ENCODE measurements around the gene TMEFF2. TPM values are rescaled to one million over a fixed set of nuclear protein-coding genes. Genes with fewer than 3 reads are reported as not detected.

Gene TMEFF2
- total RNA-seq, 6 donors from 2014 or later, result 0.69 TPM; not detected in 5

DNA sequence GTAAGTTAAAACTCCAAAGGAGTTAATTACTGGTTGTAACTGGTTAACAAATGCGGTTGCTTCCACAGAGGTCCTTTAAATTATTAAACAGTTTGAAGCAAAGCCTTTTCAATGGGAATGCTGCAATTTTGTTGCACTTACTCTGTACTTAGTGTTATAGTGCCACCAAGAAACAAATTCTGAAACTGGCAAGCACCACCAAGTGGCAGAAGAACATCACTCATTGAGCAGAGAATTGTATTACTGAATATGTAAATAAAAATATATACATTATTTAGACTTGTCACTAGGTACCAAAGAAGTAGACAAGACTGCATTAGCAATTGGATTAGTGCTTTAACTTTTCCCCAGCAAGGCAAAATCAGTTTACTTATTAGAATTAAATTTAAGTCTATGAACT, 2.6 kb upstream of the TMEFF2 start:
- DNase-seq, result no peak
- Histone ChIP-seq H3K9me3 (no peaks in the 10 kb centered on the region), H3K36me3 (no peaks in the 10 kb centered on the region), H3K4me1 (peaks cover 27 to 31% (median 29%) of the 10 kb centered on the region in 4 donors), H3K4me3 (no peak overlapping the region), H3K27me3 (peaks cover 0 to 40% (median 25%) of the 10 kb centered on the region in 4 donors), H3K27ac (no peak overlapping the region)
- 67 to 70% methylated on average over 1 of the region's 1 CpG for WGBS, 2 donors
- TF ChIP-seq, protein P1, sequence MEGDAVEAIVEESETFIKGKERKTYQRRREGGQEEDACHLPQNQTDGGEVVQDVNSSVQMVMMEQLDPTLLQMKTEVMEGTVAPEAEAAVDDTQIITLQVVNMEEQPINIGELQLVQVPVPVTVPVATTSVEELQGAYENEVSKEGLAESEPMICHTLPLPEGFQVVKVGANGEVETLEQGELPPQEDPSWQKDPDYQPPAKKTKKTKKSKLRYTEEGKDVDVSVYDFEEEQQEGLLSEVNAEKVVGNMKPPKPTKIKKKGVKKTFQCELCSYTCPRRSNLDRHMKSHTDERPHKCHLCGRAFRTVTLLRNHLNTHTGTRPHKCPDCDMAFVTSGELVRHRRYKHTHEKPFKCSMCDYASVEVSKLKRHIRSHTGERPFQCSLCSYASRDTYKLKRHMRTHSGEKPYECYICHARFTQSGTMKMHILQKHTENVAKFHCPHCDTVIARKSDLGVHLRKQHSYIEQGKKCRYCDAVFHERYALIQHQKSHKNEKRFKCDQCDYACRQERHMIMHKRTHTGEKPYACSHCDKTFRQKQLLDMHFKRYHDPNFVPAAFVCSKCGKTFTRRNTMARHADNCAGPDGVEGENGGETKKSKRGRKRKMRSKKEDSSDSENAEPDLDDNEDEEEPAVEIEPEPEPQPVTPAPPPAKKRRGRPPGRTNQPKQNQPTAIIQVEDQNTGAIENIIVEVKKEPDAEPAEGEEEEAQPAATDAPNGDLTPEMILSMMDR (IDR thresholded peaks at IDR 0.05), result no peak
- TF ChIP-seq POLR2A (IDR thresholded peaks at IDR 0.05) (no peak), POLR2AphosphoS5 (IDR thresholded peaks at IDR 0.05) (no peak), EP300 (IDR thresholded peaks at IDR 0.05) (no peak)
- no peak for ATAC-seq (ENCODE audit: low FRiP score in 2 of 2)

DNA sequence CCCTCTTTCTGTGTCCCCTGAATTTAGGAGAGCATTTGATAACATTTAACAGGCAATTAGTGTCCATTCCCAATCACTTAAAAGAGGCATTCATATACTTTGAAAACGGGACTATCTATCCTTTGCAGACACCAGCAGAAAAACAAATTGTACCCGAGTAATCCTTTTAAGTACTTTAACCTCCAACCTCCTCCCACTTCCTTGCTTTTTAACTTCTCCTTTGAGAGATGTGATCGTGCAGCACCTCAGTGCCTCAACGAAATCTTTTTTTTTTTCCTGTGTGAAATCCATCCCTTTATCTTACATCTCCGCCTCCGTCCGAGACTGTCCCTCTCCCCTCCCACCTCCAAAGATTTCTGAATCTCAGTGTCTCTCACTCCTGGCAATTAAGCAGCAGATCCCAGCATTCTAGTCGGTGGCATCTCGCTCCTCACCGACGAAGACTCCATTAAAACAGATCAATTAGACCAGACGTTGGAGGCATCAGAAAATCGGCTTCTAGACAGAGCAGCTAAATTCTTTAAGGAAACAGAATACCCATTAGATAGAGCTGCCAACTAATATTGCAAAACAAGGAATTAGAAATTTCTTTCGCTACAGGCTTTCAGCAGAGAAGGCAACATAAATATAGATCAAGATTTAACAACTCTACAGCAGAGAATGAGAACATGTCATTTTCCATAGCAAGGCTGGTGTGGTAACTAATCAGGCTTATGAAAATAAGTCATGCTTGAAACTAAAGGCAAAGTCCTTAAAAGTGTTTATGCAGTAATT, 1.9 kb upstream of the TMEFF2 start:
- peaks cover 27 to 31% (median 29%) of the 10 kb centered on the region in 4 donors for H3K4me1 ChIP-seq
- ATAC-seq (ENCODE audit: low FRiP score in 2 of 2), result no peak
- H3K27ac ChIP-seq, result no peak overlapping the region
- H3K4me3 ChIP-seq, result peak overlapping the region in 1 of 4 donors; percentile 55
- no peaks in the 10 kb centered on the region for H3K36me3 ChIP-seq
- no peak for DNase-seq
- WGBS, 2 donors, result 16 to 17% methylated on average over 14 of the region's 14 CpGs
- H3K27me3 ChIP-seq, result peaks cover 0 to 40% (median 25%) of the 10 kb centered on the region in 4 donors
- TF ChIP-seq POLR2A (IDR thresholded peaks at IDR 0.05) (no peak), EP300 (IDR thresholded peaks at IDR 0.05) (no peak), POLR2AphosphoS5 (IDR thresholded peaks at IDR 0.05) (no peak)
- TF ChIP-seq, protein P1 (IDR thresholded peaks at IDR 0.05), result no peak
- H3K9me3 ChIP-seq, result no peaks in the 10 kb centered on the region

DNA sequence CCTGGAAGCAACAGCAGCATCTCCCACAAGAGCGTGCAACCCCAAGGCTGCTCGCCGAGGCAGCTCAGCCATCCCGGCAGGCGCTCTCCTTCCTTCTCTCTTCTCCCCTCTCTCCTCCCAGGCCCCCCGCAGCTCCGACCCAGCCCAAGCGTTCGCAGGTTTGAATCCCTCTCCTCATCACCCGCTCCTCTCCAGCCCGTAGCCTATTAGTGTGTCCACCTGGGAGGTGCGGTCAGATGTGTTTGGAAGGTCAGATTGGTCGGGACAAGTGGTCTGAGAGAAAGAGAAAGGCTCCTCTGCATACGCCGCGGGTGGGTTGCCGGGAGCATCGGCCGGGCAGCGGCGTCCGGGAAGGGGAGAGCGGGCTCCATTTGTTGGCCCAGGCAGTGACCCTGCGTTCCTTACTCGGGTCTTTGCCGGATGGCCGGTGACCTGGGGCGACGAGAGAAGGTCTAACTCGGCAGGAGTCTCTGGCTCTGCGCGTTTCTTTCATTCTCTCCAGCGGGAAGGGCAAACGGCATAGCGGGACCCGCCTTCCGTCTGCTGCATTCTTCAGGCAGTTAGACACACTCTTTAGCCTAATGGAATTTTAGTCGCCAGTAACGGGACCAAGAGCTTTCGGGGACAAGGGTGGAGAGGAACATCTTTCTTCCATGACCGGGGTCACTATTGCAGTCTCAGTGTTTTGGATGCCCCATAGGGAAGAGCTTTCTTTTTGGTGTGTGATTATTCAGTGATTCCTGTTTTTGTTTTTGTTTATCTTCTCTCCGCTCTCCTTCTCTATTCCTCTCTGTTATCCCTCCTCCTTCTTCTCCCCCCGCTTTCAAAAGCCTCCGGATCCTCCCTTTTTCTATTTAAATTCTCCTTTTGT, 1.1 kb upstream of the TMEFF2 start:
- H3K27me3 ChIP-seq, result peaks cover 0 to 40% (median 25%) of the 10 kb centered on the region in 4 donors
- H3K36me3 ChIP-seq, result no peaks in the 10 kb centered on the region
- H3K4me1 ChIP-seq, result peaks cover 27 to 31% (median 29%) of the 10 kb centered on the region in 4 donors
- TF ChIP-seq, protein P1 (IDR thresholded peaks at IDR 0.05), result no peak
- TF ChIP-seq POLR2A (IDR thresholded peaks at IDR 0.05), result no peak
- TF ChIP-seq POLR2AphosphoS5 (IDR thresholded peaks at IDR 0.05), result no peak
- no peak for TF ChIP-seq EP300 (IDR thresholded peaks at IDR 0.05)
- ATAC-seq (ENCODE audit: low FRiP score in 2 of 2) (peak; percentile 32 to 62), DNase-seq (peak; percentile 19 to 75)
- WGBS, 2 donors, result 2 to 3% methylated on average over 31 to 43 of the region's 44 CpGs
- H3K27ac ChIP-seq, result no peak overlapping the region
- H3K4me3 ChIP-seq, result peak overlapping the region; percentile 31 to 55 (median 43)
- no peaks in the 10 kb centered on the region for H3K9me3 ChIP-seq

DNA sequence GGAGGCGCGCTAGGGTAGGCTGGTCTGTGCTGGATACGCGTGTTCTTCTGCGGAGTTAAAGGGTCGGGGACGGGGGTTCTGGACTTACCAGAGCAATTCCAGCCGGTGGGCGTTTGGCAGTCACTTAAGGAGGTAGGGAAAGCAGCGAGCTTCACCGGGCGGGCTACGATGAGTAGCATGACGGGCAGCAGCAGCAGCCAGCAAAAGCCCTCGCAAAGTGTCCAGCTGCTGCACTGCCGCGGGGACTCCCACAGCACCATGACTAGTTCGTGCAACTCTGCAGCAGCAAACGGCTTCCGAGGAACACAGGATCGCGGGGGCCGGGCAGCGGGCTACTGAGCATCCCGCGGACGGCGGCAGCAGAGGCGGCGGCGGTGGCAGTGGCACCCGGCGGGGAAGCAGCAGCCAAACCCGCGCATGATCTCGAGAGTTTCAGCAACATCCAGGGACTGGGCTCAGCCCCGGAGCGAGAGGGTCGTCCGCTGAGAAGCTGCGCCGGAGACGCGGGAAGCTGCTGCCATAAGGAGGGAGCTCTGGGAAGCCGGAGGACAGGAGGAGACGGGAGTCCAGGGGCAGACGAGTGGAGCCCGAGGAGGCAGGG, 368 bp downstream of the TMEFF2 start:
- 3 to 4% methylated on average over 6 to 43 of the region's 48 CpGs for WGBS, 2 donors

More for the DNA sequence above, 368 bp downstream of the TMEFF2 start:
- Histone ChIP-seq H3K27ac (no peak overlapping the region), H3K4me3 (peak overlapping the region in 3 of 4 donors; percentile 36 to 55 (median 50)), H3K27me3 (peaks cover 0 to 40% (median 25%) of the 10 kb centered on the region in 4 donors), H3K4me1 (peaks cover 27 to 31% (median 29%) of the 10 kb centered on the region in 4 donors), H3K36me3 (no peaks in the 10 kb centered on the region), H3K9me3 (no peaks in the 10 kb centered on the region)
- TF ChIP-seq POLR2AphosphoS5 (IDR thresholded peaks at IDR 0.05) (no peak), EP300 (IDR thresholded peaks at IDR 0.05) (no peak), POLR2A (IDR thresholded peaks at IDR 0.05) (no peak)
- TF ChIP-seq, protein P1 (IDR thresholded peaks at IDR 0.05), result no peak
- DNase-seq (peak in 1 of 2 donors; percentile 85), ATAC-seq (ENCODE audit: low FRiP score in 2 of 2) (peak in 1 of 2 donors; percentile 55)

Data from upper lobe of left lung (tissue), 6 donors.